Fibroblast of pulmonary artery (primary cell): ENCODE measurements around the gene TGFB3.
"Not testable (repeated sequence)": the region's sequence is repeated elsewhere in the genome, so short reads cannot be mapped to it uniquely, and the experiment has no call there.

Experiments
- DNase-seq: peaks from one replicate; pipeline ENCODE4 v3.0.0-alpha.2; 2010; ENCODE audit warnings: low read depth
- H3K4me3 ChIP-seq: replicated peaks from 2 replicates; pipeline ENCODE4 v1.5.1; 2011; ENCODE audit warnings: low read depth, mild to moderate bottlenecking, control low read depth, low read length, moderate library complexity
- CTCF ChIP-seq: IDR thresholded peaks from 2 replicates; pipeline ENCODE4 v1.5.1; 2011; ENCODE audit warnings: mild to moderate bottlenecking, control low read depth, low read length, inconsistent platforms; ENCODE audit errors: missing control alignments

The TGFB3 gene

DNA sequence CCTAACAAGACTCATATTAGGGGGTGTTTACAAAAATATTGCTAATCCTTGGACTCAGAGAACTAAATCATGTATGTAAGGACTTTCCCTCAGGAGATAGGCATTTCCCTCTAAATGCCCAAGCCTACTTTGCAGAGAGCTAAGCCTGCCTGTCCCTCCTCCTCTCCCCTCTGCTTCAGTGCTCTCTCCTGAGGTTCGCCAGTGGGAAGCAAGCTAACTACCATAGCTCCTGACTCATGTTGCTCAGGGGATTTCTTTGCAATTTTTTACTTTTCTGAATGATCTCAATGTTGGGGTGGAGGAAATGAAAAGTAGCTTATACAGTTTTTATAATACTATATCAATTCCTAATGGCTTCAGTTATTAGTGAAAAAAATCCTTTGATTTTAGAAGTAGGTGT is 33.4 kb upstream of the TGFB3 start:
- no peak for TF ChIP-seq CTCF
- H3K4me3 ChIP-seq: no peak overlapping the region
- DNase-seq: no peak

GRCh38 chr14:76012354-76012753 is 30.6 kb upstream of the TGFB3 start:
- peak; percentile 12 for DNase-seq
- H3K4me3 ChIP-seq: no peak overlapping the region
- no peak for TF ChIP-seq CTCF

DNA sequence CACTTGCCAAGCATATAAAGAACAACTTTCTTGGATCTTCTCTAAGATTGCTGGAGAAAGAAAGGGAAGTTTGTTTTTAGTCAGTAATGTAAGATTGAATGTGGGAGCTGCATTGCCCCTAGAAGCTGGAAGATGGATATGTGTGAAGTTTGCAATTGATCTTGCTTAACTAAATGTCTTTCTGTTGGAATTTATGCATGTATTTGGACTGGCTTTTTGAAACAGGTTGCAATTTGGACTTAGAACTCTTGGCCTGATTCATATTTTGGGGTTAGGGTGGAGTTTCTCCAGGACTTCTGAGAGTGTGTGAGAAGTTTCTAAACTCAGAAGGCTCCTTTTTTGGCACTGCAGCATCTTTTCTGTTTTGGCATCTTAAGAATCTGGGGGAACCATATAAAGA is 30.1 kb upstream of the TGFB3 start:
- no peak for DNase-seq
- no peak for TF ChIP-seq CTCF

GRCh38 chr14:76009627-76010026 is 27.8 kb upstream of the TGFB3 start:
- not testable (repeated sequence) for DNase-seq, H3K4me3 ChIP-seq

More for the DNA sequence above, 30.1 kb upstream of the TGFB3 start:
- H3K4me3 ChIP-seq: no peak overlapping the region

DNA sequence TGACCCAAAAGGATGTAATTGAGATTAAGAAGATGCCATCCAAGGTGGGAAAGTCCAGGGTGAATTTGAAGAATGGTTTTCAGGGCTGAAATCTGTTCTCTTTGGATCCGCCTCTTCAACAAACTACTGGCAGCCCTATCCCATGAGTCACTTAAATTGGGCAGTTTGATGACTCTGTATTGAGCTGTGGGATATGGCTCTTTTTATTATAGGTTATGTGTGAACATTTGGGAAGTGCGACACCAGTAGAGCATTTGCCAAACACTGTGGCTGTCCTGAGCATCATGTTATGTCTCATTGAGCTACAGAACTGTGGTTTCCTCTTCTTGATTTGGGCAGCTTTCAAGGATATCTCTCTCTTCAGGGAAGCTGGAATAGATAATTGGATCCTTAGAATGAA is 26.1 kb upstream of the TGFB3 start:
- H3K4me3 ChIP-seq: no peak overlapping the region
- no peak for TF ChIP-seq CTCF
- no peak for DNase-seq

- no peak for TF ChIP-seq CTCF
- DNase-seq: no peak
- no peak overlapping the region for H3K4me3 ChIP-seq
Measured at GRCh38 chr14:76007379-76007778, 25.6 kb upstream of the TGFB3 start.

DNA sequence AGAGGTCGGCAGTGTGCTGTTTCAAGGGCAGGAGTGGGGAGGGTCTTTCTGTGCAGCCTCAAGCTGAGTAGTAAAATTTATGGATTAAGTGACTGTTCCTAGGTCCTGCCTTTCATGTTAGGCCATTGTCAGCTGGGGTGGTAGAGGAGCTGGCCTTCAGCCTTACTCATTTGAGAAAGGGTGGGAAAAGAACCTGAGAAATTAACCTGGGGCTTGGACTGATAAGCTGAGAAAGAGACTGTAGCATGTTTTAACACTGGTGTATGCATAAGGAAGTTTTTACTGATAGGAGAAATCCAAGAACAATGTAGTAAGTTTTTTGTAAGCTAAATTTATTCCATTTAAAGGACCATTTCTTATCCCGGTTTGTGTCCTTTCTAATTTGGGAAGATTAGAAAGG is 24.5 kb upstream of the TGFB3 start:
- TF ChIP-seq CTCF: no peak
- no peak for DNase-seq

GRCh38 chr14:76002383-76002782 is 20.6 kb upstream of the TGFB3 start:
- no peak for TF ChIP-seq CTCF

More for the DNA sequence above, 24.5 kb upstream of the TGFB3 start:
- no peak overlapping the region for H3K4me3 ChIP-seq

More at GRCh38 chr14:76002383-76002782, 20.6 kb upstream of the TGFB3 start:
- H3K4me3 ChIP-seq: no peak overlapping the region
- no peak for DNase-seq
